ENCODE results near the gene TEX54. TPM values are rescaled to one million over a fixed set of nuclear protein-coding genes. Genes with fewer than 3 reads are reported as not detected.

Gene TEX54
- total and polyA plus RNA-seq, 2 of the 13 experiments (the other 11 are each of a cell fraction or from before 2014, with no cell fraction given) = not detected

GRCh38 chr11:62791501-62792201 is 41.0 kb downstream of the TEX54 start, which contains the start of gene TMEM223 (continued):
- TF ChIP-seq NRL (CRISPR knock-in tag; IDR thresholded peaks at IDR 0.05; ENCODE audit: borderline replicate concordance) = peak; percentile 89; the same call in 1 of the 2 replicates
- no peak for TF ChIP-seq MIXL1 (CRISPR knock-in tag; IDR thresholded peaks at IDR 0.05)
- TF ChIP-seq SNAPC5 (CRISPR knock-in tag; IDR thresholded peaks at IDR 0.05; ENCODE audit: borderline replicate concordance) = 0 out of 2 replicates have a peak, but pooled peaks have one; percentile 15
- 0 out of 2 replicates have a peak, but pooled peaks have one; percentile 30 for TF ChIP-seq ZBTB1 (CRISPR knock-in tag; IDR thresholded peaks at IDR 0.05; ENCODE audit: borderline replicate concordance)
- TF ChIP-seq BRF2 (CRISPR knock-in tag; IDR thresholded peaks at IDR 0.05) = peak; percentile 34; the same call in 1 of the 2 replicates
- no peak for TF ChIP-seq GTF2F1 (IDR thresholded peaks at IDR 0.05; ENCODE audit: low read length)
- no peak for TF ChIP-seq SNAPC2 (CRISPR knock-in tag; IDR thresholded peaks at IDR 0.05)
- no peak for TF ChIP-seq ATF7 (IDR thresholded peaks at IDR 0.05)
- TF ChIP-seq ATF7 (CRISPR knock-in tag; IDR thresholded peaks at IDR 0.05) = no peak
- 0 out of 2 replicates have a peak, but pooled peaks have one; percentile 35 for TF ChIP-seq ZBTB20 (CRISPR knock-in tag; IDR thresholded peaks at IDR 0.05; ENCODE audit: borderline replicate concordance, low read depth)
- no peak for TF ChIP-seq ZNF839 (CRISPR knock-in tag; IDR thresholded peaks at IDR 0.05; ENCODE audit: borderline replicate concordance)
- TF ChIP-seq USF2 (IDR thresholded peaks at IDR 0.05; ENCODE audit: low read depth, low read length) = no peak
- no peak for TF ChIP-seq USF2 (CRISPR knock-in tag; IDR thresholded peaks at IDR 0.05; ENCODE audit: borderline replicate concordance)
- TF ChIP-seq RBM39 (IDR thresholded peaks at IDR 0.05; ENCODE audit: low read depth, low read length, poor library complexity, severe bottlenecking) = peak; percentile 92
- no peak for TF ChIP-seq ZNF281 (CRISPR knock-in tag; IDR thresholded peaks at IDR 0.05; ENCODE audit: borderline replicate concordance)
- no peak for TF ChIP-seq TRAFD1 (CRISPR knock-in tag; IDR thresholded peaks at IDR 0.05; ENCODE audit: borderline replicate concordance)
- no peak for TF ChIP-seq PRMT3 (CRISPR knock-in tag; IDR thresholded peaks at IDR 0.05; ENCODE audit: borderline replicate concordance, low read depth)
- 0 out of 2 replicates have a peak, but pooled peaks have one; percentile 48 for TF ChIP-seq ZNF589 (CRISPR knock-in tag; conservative IDR thresholded peaks at IDR 0.05)
- TF ChIP-seq THAP7 (CRISPR knock-in tag; IDR thresholded peaks at IDR 0.05) = peak; percentile 96
- no peak; the same call in 1 of the 2 replicates for TF ChIP-seq ESRRA (CRISPR knock-in tag; IDR thresholded peaks at IDR 0.05; ENCODE audit: low read depth)
